H9 (cell line): ENCODE results near the gene NEURL3. TPM values are rescaled to one million over a fixed set of nuclear protein-coding genes. Genes with fewer than 3 reads are reported as not detected.

Source experiments
- DNase-seq: peaks from one replicate; pipeline ENCODE4 v3.0.0-alpha.2; 2017
- H2AFZ ChIP-seq: one replicate; pipeline ENCODE4 v1.6.1; 2013; ENCODE audit warnings: mild to moderate bottlenecking, low read length, control low read depth, moderate library complexity
- H2AK5ac ChIP-seq: 2 replicates; pipeline ENCODE4 v1.6.1; 2013; ENCODE audit warnings: low read length, control low read depth, mixed read lengths; ENCODE audit not compliant: insufficient read length
- H2BK120ac ChIP-seq: one replicate; pipeline ENCODE4 v1.6.1; 2013; ENCODE audit warnings: low read depth, mild to moderate bottlenecking, low read length, control low read depth, inconsistent platforms; ENCODE audit not compliant: poor library complexity, severe bottlenecking
- H2BK12ac ChIP-seq: 2 replicates; pipeline ENCODE4 v1.6.1; 2013; ENCODE audit warnings: low read length, control low read depth, mixed read lengths, low read depth; ENCODE audit not compliant: insufficient read length
- H2BK15ac ChIP-seq: 2 replicates; pipeline ENCODE4 v1.6.1; 2013; ENCODE audit warnings: low read depth, low read length, control low read depth
- H2BK20ac ChIP-seq: one replicate; pipeline ENCODE4 v1.6.1; 2013; ENCODE audit warnings: low read depth, mild to moderate bottlenecking, low read length, control low read depth, inconsistent platforms; ENCODE audit not compliant: poor library complexity, severe bottlenecking
- H2BK5ac ChIP-seq: 2 replicates; pipeline ENCODE4 v1.6.1; 2013; ENCODE audit warnings: low read length, control low read depth, mixed read lengths; ENCODE audit not compliant: insufficient read length
- H3K14ac ChIP-seq: 2 replicates; pipeline ENCODE4 v1.6.1; 2013; ENCODE audit warnings: low read length, control low read depth; ENCODE audit not compliant: insufficient read depth
- H3K18ac ChIP-seq: 2 replicates; pipeline ENCODE4 v1.6.1; 2013; ENCODE audit warnings: low read depth, mild to moderate bottlenecking, mixed read lengths, low read length, control low read depth; ENCODE audit not compliant: insufficient read length
- H3K23ac ChIP-seq: 2 replicates; pipeline ENCODE4 v1.6.1; 2013; ENCODE audit warnings: low read length, control low read depth, mixed read lengths, low read depth; ENCODE audit not compliant: insufficient read length
- H3K23me2 ChIP-seq: 2 replicates; pipeline ENCODE4 v1.6.1; 2013; ENCODE audit warnings: low read depth, mild to moderate bottlenecking, mixed read lengths, low read length, control low read depth; ENCODE audit not compliant: insufficient read length, poor library complexity, severe bottlenecking
- H3K27ac ChIP-seq: 2 replicates; pipeline ENCODE4 v1.5.1; 2013; ENCODE audit warnings: low read length, control low read depth, mixed read lengths, low read depth; ENCODE audit not compliant: insufficient read length
- H3K27me3 ChIP-seq: 2 replicates; pipeline ENCODE4 v1.6.1; 2013; ENCODE audit warnings: low read length, control low read depth, inconsistent platforms; ENCODE audit not compliant: insufficient read depth
- H3K4ac ChIP-seq: 2 replicates; pipeline ENCODE4 v1.6.1; 2013; ENCODE audit warnings: low read depth, mild to moderate bottlenecking, control low read depth, inconsistent platforms, low read length, moderate library complexity
- H3K4me1 ChIP-seq: 2 replicates; pipeline ENCODE4 v1.6.1; 2013; ENCODE audit warnings: low read length, control low read depth, inconsistent platforms; ENCODE audit not compliant: insufficient read depth
- H3K4me2 ChIP-seq: 2 replicates; pipeline ENCODE4 v1.6.1; 2013; ENCODE audit warnings: low read length, control low read depth, mixed read lengths; ENCODE audit not compliant: insufficient read length, insufficient read depth
- H3K56ac ChIP-seq: 2 replicates; pipeline ENCODE4 v1.6.1; 2013; ENCODE audit warnings: low read depth, mild to moderate bottlenecking, mixed read lengths, low read length, control low read depth; ENCODE audit not compliant: insufficient read length
- H3K79me1 ChIP-seq: 2 replicates; pipeline ENCODE4 v1.6.1; 2013; ENCODE audit warnings: low read depth, mild to moderate bottlenecking, moderate library complexity, low read length, control low read depth, inconsistent platforms; ENCODE audit not compliant: insufficient read depth, poor library complexity, severe bottlenecking
- H3K79me2 ChIP-seq: 2 replicates; pipeline ENCODE4 v1.6.1; 2013; ENCODE audit warnings: low read length, control low read depth, inconsistent platforms; ENCODE audit not compliant: insufficient read depth
- H3K9ac ChIP-seq: 2 replicates; pipeline ENCODE4 v1.6.1; 2013; ENCODE audit warnings: low read length, control low read depth, mixed read lengths; ENCODE audit not compliant: insufficient read length; ENCODE audit errors: extremely low read depth
- H3K9me3 ChIP-seq: one replicate; pipeline ENCODE4 v1.6.1; 2013; ENCODE audit warnings: low read depth, low read length, inconsistent platforms; ENCODE audit not compliant: control insufficient read depth
- H3T11ph ChIP-seq: one replicate; pipeline ENCODE4 v1.6.1; 2013; ENCODE audit warnings: mild to moderate bottlenecking, low read length, control low read depth, inconsistent platforms
- H4K20me1 ChIP-seq: one replicate; pipeline ENCODE4 v1.6.1; 2013; ENCODE audit not compliant: control insufficient read depth, insufficient read length, insufficient read depth
- H4K5ac ChIP-seq: 2 replicates; pipeline ENCODE4 v1.6.1; 2013; ENCODE audit warnings: low read depth, mild to moderate bottlenecking, mixed read lengths, low read length, control low read depth; ENCODE audit not compliant: insufficient read length
- H4K8ac ChIP-seq: replicated peaks from 2 replicates; pipeline ENCODE4 v1.6.1; 2013; ENCODE audit warnings: low read length, control low read depth, mixed read lengths, low read depth; ENCODE audit not compliant: insufficient read length
- H4K91ac ChIP-seq: 2 replicates; pipeline ENCODE4 v1.6.1; 2013; ENCODE audit warnings: low read depth, mild to moderate bottlenecking, moderate library complexity, mixed read lengths, low read length, control low read depth; ENCODE audit not compliant: insufficient read length
- H3K27ac Mint-ChIP-seq, 3 experiments: 2 replicates in 2 of 3; 3 replicates in 1 of 3; pipeline ENCODE4 v1.8.0; 2020 to 2021; ENCODE audit warnings: mixed read lengths in 3 of 3, mild to moderate bottlenecking in 1 of 3, moderate library complexity in 1 of 3
- H3K27me3 Mint-ChIP-seq: 2 replicates; pipeline ENCODE4 v1.8.0; 2021; ENCODE audit warnings: low read depth, mild to moderate bottlenecking, moderate library complexity, mixed read lengths
- H3K36me3 Mint-ChIP-seq, 3 experiments: 2 replicates in 2 of 3; 3 replicates in 1 of 3; pipeline ENCODE4 v1.8.0; 2020 to 2021; ENCODE audit warnings: low read depth in 3 of 3, mixed read lengths in 3 of 3; ENCODE audit not compliant: insufficient read depth in 1 of 3
- H3K4me1 Mint-ChIP-seq, 2 experiments: 2 replicates each; pipeline ENCODE4 v1.8.0; 2020; ENCODE audit warnings: mixed read lengths in 2 of 2
- H3K4me3 Mint-ChIP-seq, 2 experiments: 2 replicates in 1 of 2; 3 replicates in 1 of 2; pipeline ENCODE4 v1.8.0; 2020 to 2021; ENCODE audit warnings: mild to moderate bottlenecking in 2 of 2, mixed read lengths in 2 of 2, moderate library complexity in 1 of 2
- H3K9me3 Mint-ChIP-seq, 2 experiments: 2 replicates in 1 of 2; 3 replicates in 1 of 2; pipeline ENCODE4 v1.8.0; 2020; ENCODE audit warnings: mild to moderate bottlenecking in 2 of 2, mixed read lengths in 2 of 2, moderate library complexity in 1 of 2
- WGBS: extraction: QIAGEN DNeasy Blood & Tissue Kit; methylation state at CpG from one replicate; pipeline ENCODE4 v1.1.7; 2013; ENCODE audit warnings: missing lambda C conversion rate, low lambda C conversion rate, mixed read lengths; ENCODE audit not compliant: insufficient read length; ENCODE audit errors: extremely low coverage; 5-methylcytosine and 5-hydroxymethylcytosine counted together
- total RNA-seq: library from RNA; stranded (reverse); gene quantifications from 2 replicates; pipeline ENCODE4 v1.2.1, GENCODE V29; 2021
- TF ChIP-seq, protein P1 (sequence below): fragments of 200-600 bp; sonication (generic); conservative IDR thresholded peaks from 3 replicates; pipeline ENCODE4 v1.8.0; 2021; ENCODE audit warnings: antibody characterized with exemption, mild to moderate bottlenecking

The NEURL3 gene
- total RNA-seq, 1 experiment from 2014 or later, result not detected

DNA sequence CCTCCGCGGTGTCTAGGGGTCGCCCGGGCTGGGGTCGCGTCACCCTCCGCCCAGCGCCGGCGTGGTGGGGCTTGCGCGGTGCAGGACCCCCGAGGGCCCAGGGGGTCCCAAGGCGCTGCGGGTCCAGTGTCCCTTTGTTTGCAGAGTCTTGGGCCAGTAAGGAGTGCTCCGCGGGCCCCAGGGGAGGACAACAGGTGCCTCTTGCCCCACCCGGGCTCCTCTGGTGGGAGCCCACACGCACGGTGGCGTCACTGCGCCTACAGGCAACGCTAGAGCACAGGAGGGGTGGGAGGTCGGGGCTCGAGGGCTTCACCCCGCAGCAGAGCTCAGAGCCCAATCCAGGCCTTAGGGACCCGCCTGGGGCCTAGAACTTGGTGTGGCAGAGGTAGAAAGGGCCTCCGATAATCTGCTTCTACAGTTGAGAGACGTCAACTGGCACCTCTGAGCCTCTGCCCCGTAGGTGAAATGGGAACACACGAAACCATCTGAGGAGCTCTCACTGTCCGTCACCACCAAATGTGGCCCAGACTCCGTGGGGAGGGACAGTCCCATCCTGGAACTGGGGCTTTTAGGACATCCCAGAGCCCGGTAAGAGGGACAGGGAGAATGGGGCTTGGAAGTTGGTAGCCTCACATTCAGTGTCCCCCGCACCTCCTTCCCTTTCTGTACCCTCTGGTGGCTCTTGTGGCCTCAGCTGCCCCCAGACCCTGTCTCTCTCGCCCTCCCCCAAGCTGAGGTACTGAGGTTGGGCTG, 32.8 kb upstream of the NEURL3 start:
- Histone ChIP-seq H3K23me2 (peaks cover 19% of the 10 kb centered on the region), H3K9ac (no peak overlapping the region), H4K91ac (no peak overlapping the region), H3K23ac (no peak overlapping the region), H3K27ac (no peak overlapping the region), H2BK20ac (no peak overlapping the region), H3K27me3 (peaks cover 12% of the 10 kb centered on the region; the same call in 1 of the 2 replicates), H4K5ac (no peak overlapping the region), H2BK120ac (no peak overlapping the region), H4K20me1 (no peaks in the 10 kb centered on the region), H3K9me3 (no peaks in the 10 kb centered on the region), H3K79me1 (no peaks in the 10 kb centered on the region), H3K14ac (peak overlapping the region; percentile 33; the same call in 1 of the 2 replicates), H2BK15ac (no peak overlapping the region), H3K4ac (no peak overlapping the region), H3K4me1 (no peaks in the 10 kb centered on the region; the same call in 1 of the 2 replicates), H2BK5ac (no peak overlapping the region), H3K79me2 (no peaks in the 10 kb centered on the region), H3T11ph (no peak overlapping the region), H4K8ac (no peak overlapping the region), H2AK5ac (no peak overlapping the region), H3K4me2 (peak overlapping the region; percentile 83), H2AFZ (no peak overlapping the region), H2BK12ac (no peak overlapping the region), H3K56ac (no peak overlapping the region), H3K18ac (peak overlapping the region; percentile 13)
- WGBS, result no CpG with 5 or more reads among the region's 36 CpGs
- H3K27ac Mint-ChIP-seq, result peak overlapping the region in 1 of 3 experiments; percentile 89; a peak in 1 of 7 replicates
- H3K9me3 Mint-ChIP-seq, result no peaks in the 10 kb centered on the region
- no peaks in the 10 kb centered on the region for H3K36me3 Mint-ChIP-seq
- H3K27me3 Mint-ChIP-seq, result peaks cover 65% of the 10 kb centered on the region
- no peak for DNase-seq
- H3K4me3 Mint-ChIP-seq, result peak overlapping the region; percentile 70 to 90
- peaks cover 28 to 38% of the 10 kb centered on the region in 2 experiments for H3K4me1 Mint-ChIP-seq
- TF ChIP-seq, protein P1, sequence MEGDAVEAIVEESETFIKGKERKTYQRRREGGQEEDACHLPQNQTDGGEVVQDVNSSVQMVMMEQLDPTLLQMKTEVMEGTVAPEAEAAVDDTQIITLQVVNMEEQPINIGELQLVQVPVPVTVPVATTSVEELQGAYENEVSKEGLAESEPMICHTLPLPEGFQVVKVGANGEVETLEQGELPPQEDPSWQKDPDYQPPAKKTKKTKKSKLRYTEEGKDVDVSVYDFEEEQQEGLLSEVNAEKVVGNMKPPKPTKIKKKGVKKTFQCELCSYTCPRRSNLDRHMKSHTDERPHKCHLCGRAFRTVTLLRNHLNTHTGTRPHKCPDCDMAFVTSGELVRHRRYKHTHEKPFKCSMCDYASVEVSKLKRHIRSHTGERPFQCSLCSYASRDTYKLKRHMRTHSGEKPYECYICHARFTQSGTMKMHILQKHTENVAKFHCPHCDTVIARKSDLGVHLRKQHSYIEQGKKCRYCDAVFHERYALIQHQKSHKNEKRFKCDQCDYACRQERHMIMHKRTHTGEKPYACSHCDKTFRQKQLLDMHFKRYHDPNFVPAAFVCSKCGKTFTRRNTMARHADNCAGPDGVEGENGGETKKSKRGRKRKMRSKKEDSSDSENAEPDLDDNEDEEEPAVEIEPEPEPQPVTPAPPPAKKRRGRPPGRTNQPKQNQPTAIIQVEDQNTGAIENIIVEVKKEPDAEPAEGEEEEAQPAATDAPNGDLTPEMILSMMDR, result no peak
